ENCODE results near the gene CCDC88C. TPM values are rescaled to one million over a fixed set of nuclear protein-coding genes. Genes with fewer than 3 reads are reported as not detected.
"Not testable (repeated sequence)": the region's sequence is repeated elsewhere in the genome, so short reads cannot be mapped to it uniquely, and the experiment has no call there.

The CCDC88C gene
- polyA plus RNA-seq, 1 donor from 2014 or later = 30.5 TPM

- Mint-ChIP-seq H3K9me3 (no peaks in the 10 kb centered on the region), H3K36me3 (no peaks in the 10 kb centered on the region)
These were observed 189.3 kb downstream of the CCDC88C start for GRCh38 chr14:91228112-91229004.

GRCh38 chr14:91227183-91227628, 190.4 kb downstream of the CCDC88C start:
- Mint-ChIP-seq H3K9me3 (no peaks in the 10 kb centered on the region), H3K4me3 (peak overlapping the region in 1 of 4 donors; percentile 29), H3K36me3 (no peaks in the 10 kb centered on the region), H3K4me1 (peaks cover 32 to 58% (median 45%) of the 10 kb centered on the region in 3 donors), H3K27ac (peak overlapping the region in 2 of 3 donors; percentile 13 to 50), H3K27me3 (no peaks in the 10 kb centered on the region)

More at GRCh38 chr14:91228112-91229004, 189.3 kb downstream of the CCDC88C start:
- Mint-ChIP-seq H3K4me3 (peak overlapping the region in 3 of 4 donors; percentile 5 to 81 (median 67)), H3K4me1 (peaks cover 32 to 62% (median 45%) of the 10 kb centered on the region in 3 donors), H3K27ac (peak overlapping the region; percentile 55 to 71 (median 65)), H3K27me3 (no peaks in the 10 kb centered on the region)

GRCh38 chr14:91226360-91226759, 191.3 kb downstream of the CCDC88C start:
- not testable (repeated sequence) for H3K9me3 Mint-ChIP-seq, H3K27me3 Mint-ChIP-seq, H3K36me3 Mint-ChIP-seq, H3K4me3 Mint-ChIP-seq
- Mint-ChIP-seq H3K4me1 (peaks cover 28 to 53% (median 41%) of the 10 kb centered on the region in 3 donors), H3K27ac (peak overlapping the region in 2 of 3 donors; percentile 13 to 48)

GRCh38 chr14:91225025-91225424, 192.6 kb downstream of the CCDC88C start:
- H3K4me3 Mint-ChIP-seq = no peak overlapping the region
- no peaks in the 10 kb centered on the region for H3K27me3 Mint-ChIP-seq
- no peaks in the 10 kb centered on the region for H3K9me3 Mint-ChIP-seq
- H3K4me1 Mint-ChIP-seq = peaks cover 26 to 45% (median 32%) of the 10 kb centered on the region in 3 donors
- H3K27ac Mint-ChIP-seq = no peak overlapping the region
- peaks cover 6% of the 10 kb centered on the region for H3K36me3 Mint-ChIP-seq

- Mint-ChIP-seq H3K4me3 (no peak overlapping the region), H3K27ac (no peak overlapping the region), H3K36me3 (peaks cover 6% of the 10 kb centered on the region), H3K27me3 (no peaks in the 10 kb centered on the region), H3K9me3 (no peaks in the 10 kb centered on the region), H3K4me1 (peaks cover 13 to 26% (median 13%) of the 10 kb centered on the region in 3 donors)
These were observed 194.4 kb downstream of the CCDC88C start for GRCh38 chr14:91223028-91223783.

Other genes with a start within 250 kb of the CCDC88C start
- gene GPR68, start 173.1 kb downstream of the CCDC88C start, polyA plus RNA-seq = 1.6 TPM
- gene PPP4R3A, start 92.5 kb upstream of the CCDC88C start, polyA plus RNA-seq = 127 TPM

All from IgD-negative memory B cell (primary cell).